GM23338 (cell line): ENCODE results near the gene SFMBT2. TPM values are rescaled to one million over a fixed set of nuclear protein-coding genes. Genes with fewer than 3 reads are reported as not detected.

Experiments used
- ATAC-seq: fragments of 200-7000 bp; cut with Tn5 transposase; 3 replicates; pipeline ENCODE4 v1.9.1; 2020
- DNase-seq: peaks from one replicate; pipeline ENCODE4 v3.0.0-alpha.2; 2015; ENCODE audit warnings: low spot score
- H2AFZ ChIP-seq: fragments of 200-600 bp; sonication (generic); 2 replicates; pipeline ENCODE4 v1.8.0; 2016; ENCODE audit warnings: antibody characterized with exemption, mild to moderate bottlenecking, moderate library complexity
- H3F3A ChIP-seq: fragments of 200-600 bp; sonication (generic); replicated peaks from 2 replicates; pipeline ENCODE4 v1.8.0; 2017; ENCODE audit warnings: antibody characterized with exemption, mixed run types, low read depth
- H3K27ac ChIP-seq: fragments of 200-600 bp; sonication (generic); 2 replicates; pipeline ENCODE4 v1.6.1; 2016; ENCODE audit warnings: low read depth
- H3K27me3 ChIP-seq: fragments of 200-600 bp; sonication (generic); 2 replicates; pipeline ENCODE4 v1.8.0; 2016; ENCODE audit warnings: mild to moderate bottlenecking, mixed run types, moderate library complexity; ENCODE audit not compliant: insufficient read depth
- H3K36me3 ChIP-seq: fragments of 200-600 bp; sonication (generic); 2 replicates; pipeline ENCODE4 v1.8.0; 2016; ENCODE audit warnings: mild to moderate bottlenecking; ENCODE audit not compliant: insufficient read depth
- H3K4me1 ChIP-seq: fragments of 200-600 bp; sonication (generic); 2 replicates; pipeline ENCODE4 v1.8.0; 2016; ENCODE audit warnings: mild to moderate bottlenecking, moderate library complexity; ENCODE audit not compliant: insufficient read depth
- H3K4me2 ChIP-seq: fragments of 200-600 bp; sonication (generic); 2 replicates; pipeline ENCODE4 v1.7.1; 2017; ENCODE audit warnings: mixed run types
- H3K4me3 ChIP-seq: fragments of 200-600 bp; sonication (generic); 2 replicates; pipeline ENCODE4 v1.6.1; 2016; ENCODE audit warnings: mixed run types
- H3K79me2 ChIP-seq: fragments of 200-600 bp; sonication (generic); replicated peaks from 2 replicates; pipeline ENCODE4 v1.8.0; 2017; ENCODE audit warnings: mild to moderate bottlenecking; ENCODE audit not compliant: insufficient read depth
- H3K9me2 ChIP-seq: fragments of 200-600 bp; sonication (generic); 2 replicates; pipeline ENCODE4 v1.8.0; 2017; ENCODE audit not compliant: insufficient read depth
- H4K20me1 ChIP-seq: fragments of 200-600 bp; sonication (generic); replicated peaks from 2 replicates; pipeline ENCODE4 v1.8.0; 2017; ENCODE audit warnings: mild to moderate bottlenecking; ENCODE audit not compliant: insufficient read depth
- H3K27ac Mint-ChIP-seq: 2 replicates; pipeline ENCODE4 v1.8.0; 2020; ENCODE audit warnings: inconsistent platforms, mild to moderate bottlenecking, moderate library complexity, mixed read lengths
- H3K27me3 Mint-ChIP-seq: 3 replicates; pipeline ENCODE4 v1.8.0; 2022; ENCODE audit warnings: low read depth, mild to moderate bottlenecking, moderate library complexity, mixed read lengths, inconsistent platforms; ENCODE audit not compliant: insufficient read depth, poor library complexity
- H3K36me3 Mint-ChIP-seq: 3 replicates; pipeline ENCODE4 v1.8.0; 2021; ENCODE audit warnings: low read depth, mild to moderate bottlenecking, inconsistent platforms, moderate library complexity, mixed read lengths
- H3K4me1 Mint-ChIP-seq: 3 replicates; pipeline ENCODE4 v1.8.0; 2020; ENCODE audit warnings: mild to moderate bottlenecking, inconsistent platforms, mixed read lengths
- H3K4me3 Mint-ChIP-seq: 3 replicates; pipeline ENCODE4 v1.8.0; 2021; ENCODE audit warnings: moderate library complexity, mild to moderate bottlenecking, inconsistent platforms, mixed read lengths
- H3K9me3 Mint-ChIP-seq: 3 replicates; pipeline ENCODE4 v1.8.0; 2020; ENCODE audit warnings: moderate library complexity, mild to moderate bottlenecking, inconsistent platforms, mixed read lengths
- CTCF ChIP-seq, 2 experiments: fragments of 200-600 bp in 1 of 2; sonication (generic) in 1 of 2; conservative IDR thresholded peaks; 2 replicates each; pipeline versions ENCODE4 v1.5.1 to v1.6.1; 2016 to 2017; ENCODE audit warnings: antibody characterized with exemption in 2 of 2, low read depth in 2 of 2, mild to moderate bottlenecking in 2 of 2, moderate library complexity in 1 of 2
- EZH2 ChIP-seq: fragments of 200-600 bp; sonication (generic); IDR thresholded peaks from one replicate; pipeline ENCODE4 v1.8.0; 2017; ENCODE audit warnings: antibody characterized with exemption, mild to moderate bottlenecking, low read depth; ENCODE audit not compliant: unreplicated experiment
- NANOG ChIP-seq: IDR thresholded peaks from 2 replicates; pipeline ENCODE4 v1.6.1; 2016; ENCODE audit warnings: antibody characterized with exemption, borderline replicate concordance
- ZNF114 ChIP-seq: fragments of 250-450 bp; sonication (Bioruptor Pico); IDR thresholded peaks from 2 replicates; pipeline ENCODE4 v1.5.0; 2020; ENCODE audit warnings: mild to moderate bottlenecking, moderate library complexity
- ZNF462 ChIP-seq: fragments of 250-450 bp; sonication (Bioruptor Pico); IDR thresholded peaks from 2 replicates; pipeline ENCODE4 v1.5.0; 2020; ENCODE audit warnings: mild to moderate bottlenecking, moderate library complexity
- polyA plus RNA-seq: library from polyadenylated mRNA; unstranded; fragments of >200 nt; fragmentation: Nextera tagmentation; extraction: Ambion mirVana; gene quantifications from 2 replicates; pipeline ENCODE4 v1.2.1, GENCODE V29; 2016
- total RNA-seq: library from RNA; depleted of rRNA; stranded (reverse); fragments of >200 nt; shearing (Covaris generic); gene quantifications from 2 replicates; pipeline ENCODE4 v1.2.3, GENCODE V29; 2014

SFMBT2 gene
- total and polyA plus RNA-seq, 2 experiments from 2014 or later: 2.7 to 6.7 TPM

- Mint-ChIP-seq H3K4me1 (peaks cover 11% of the 10 kb centered on the region; the same call in 2 of the 3 replicates), H3K9me3 (no peaks in the 10 kb centered on the region), H3K4me3 (no peak overlapping the region), H3K36me3 (no peaks in the 10 kb centered on the region), H3K27me3 (no peaks in the 10 kb centered on the region), H3K27ac (no peak overlapping the region)
- Histone ChIP-seq H3K27me3 (no peaks in the 10 kb centered on the region), H3K36me3 (no peaks in the 10 kb centered on the region), H3F3A (no peaks in the 10 kb centered on the region), H3K4me1 (no peaks in the 10 kb centered on the region), H2AFZ (no peak overlapping the region), H3K4me2 (no peak overlapping the region), H4K20me1 (no peaks in the 10 kb centered on the region), H3K27ac (no peak overlapping the region), H3K79me2 (peaks cover 4% of the 10 kb centered on the region; the same call in 1 of the 2 replicates), H3K4me3 (no peak overlapping the region), H3K9me2 (peaks cover 3% of the 10 kb centered on the region; the same call in 1 of the 2 replicates)
- ATAC-seq (no peak), DNase-seq (no peak)
- TF ChIP-seq NANOG (no peak), ZNF114 (CRISPR knock-in tag) (no peak), CTCF (conservative IDR thresholded peaks at IDR 0.05; ENCODE audit: low read depth in 2 of 2) (no peak), EZH2 (no peak), ZNF462 (CRISPR knock-in tag) (no peak)
These were observed 96.7 kb downstream of the SFMBT2 start for GRCh38 chr10:7314170-7314569.
